Ovary (tissue), 3 donors: ENCODE data around the gene CTNND2.

Source experiments
- CTCF ChIP-seq, 3 donors: fragments of 450-650 bp in 2 of 3; fragments of 200-600 bp in 1 of 3; IDR thresholded peaks; one replicate each; pipeline versions ENCODE4 v1.5.1 to v1.8.0; 2016 to 2022; ENCODE audit warnings: antibody characterized with exemption in 3 of 3, mild to moderate bottlenecking in 1 of 3
- POLR2A ChIP-seq: fragments of 450-650 bp; IDR thresholded peaks from one replicate; pipeline ENCODE4 v1.6.1; 2017; ENCODE audit warnings: antibody characterized with exemption, mild to moderate bottlenecking, moderate library complexity
- donor health status: DM: no; HTN: no; CAD: no.

DNA sequence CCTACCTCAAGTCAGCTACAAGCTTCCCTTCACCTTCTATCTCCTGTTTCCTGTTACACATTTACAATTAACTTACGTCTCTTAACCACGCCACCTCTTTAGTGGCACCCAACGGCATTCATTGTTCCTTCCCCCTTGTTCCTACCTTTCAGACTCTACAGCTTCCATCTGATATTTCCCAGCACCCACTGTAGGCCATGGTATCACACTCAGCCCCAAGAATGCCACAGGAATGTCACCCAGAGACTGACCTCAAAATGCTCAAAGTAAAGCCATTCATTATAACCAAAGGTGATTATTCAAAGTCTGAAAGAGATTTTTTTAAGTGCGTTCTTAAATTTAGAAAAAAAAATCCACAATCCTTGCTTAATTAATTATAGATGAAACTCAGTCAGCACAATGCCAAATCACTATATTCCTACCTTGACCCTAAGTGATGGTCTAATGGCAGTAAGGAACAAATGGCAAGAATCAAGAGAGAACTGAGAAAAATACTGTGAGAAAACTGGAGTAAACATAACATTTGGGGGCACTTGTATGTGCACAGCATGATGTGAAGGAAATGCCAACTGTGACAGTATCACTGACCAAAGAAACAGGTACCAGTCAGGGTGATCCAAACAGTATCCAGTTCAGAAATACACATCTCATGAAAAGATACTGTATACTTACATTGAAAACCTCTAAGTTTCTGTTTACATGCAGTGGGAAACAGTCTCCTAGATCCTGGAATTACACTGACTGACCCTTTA lies 52.1 kb downstream of the CTNND2 start:
- TF ChIP-seq CTCF (IDR thresholded peaks at IDR 0.05) (no peak), POLR2A (no peak)
